GM21390 (cell line): Measurements from ENCODE around the gene ZNF778.
"Not testable (repeated sequence)": the region's sequence is repeated elsewhere in the genome, so short reads cannot be mapped to it uniquely, and the experiment has no call there.

ENCODE experiments used
- ATAC-seq: cut with Tn5 transposase; IDR thresholded peaks from one replicate; pipeline ENCODE4 v1.9.1; 2021; ENCODE audit not compliant: unreplicated experiment

Gene ZNF778

GRCh38 chr16:89210904-89211515 is 6.5 kb upstream of the ZNF778 start:
- no peak for ATAC-seq

DNA sequence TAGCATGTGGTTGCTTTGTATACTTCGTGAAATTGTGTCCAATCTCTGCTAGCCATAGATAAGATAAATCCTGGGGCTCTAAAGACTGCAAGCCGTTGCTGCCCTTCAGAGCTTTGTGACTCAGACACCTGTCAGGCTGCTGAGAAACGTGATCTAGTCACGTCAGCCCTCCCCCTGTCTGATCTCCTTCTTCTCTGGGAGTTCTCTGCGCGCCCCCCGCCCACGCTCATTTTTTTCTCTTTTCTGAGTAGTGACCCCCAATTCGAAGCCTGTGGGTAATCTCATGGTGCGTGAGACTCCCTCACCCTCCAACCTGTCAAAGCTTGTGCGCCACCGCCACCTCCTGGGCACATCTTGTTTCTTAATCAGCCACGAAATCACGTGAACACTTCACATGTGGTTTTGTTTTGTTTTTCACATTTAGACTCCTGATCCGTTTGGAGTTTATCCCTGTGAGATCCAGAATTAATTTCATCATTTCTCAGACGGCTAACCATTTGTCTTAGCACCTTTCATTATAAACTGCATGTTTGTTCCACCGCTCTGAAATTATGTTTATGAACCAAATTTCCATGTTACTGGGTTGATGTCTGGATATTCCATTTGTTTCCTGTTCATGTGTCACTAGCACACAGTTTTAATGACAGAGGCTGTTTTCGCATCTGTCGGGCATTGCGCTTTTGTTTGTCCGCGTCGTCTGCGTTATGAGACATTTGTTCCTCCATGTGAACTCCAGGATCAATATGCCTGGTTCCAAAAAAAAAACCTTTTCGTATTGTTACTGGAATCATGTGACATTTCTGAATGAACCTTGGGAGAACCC is 977 bp upstream of the ZNF778 start:
- no peak for ATAC-seq

DNA sequence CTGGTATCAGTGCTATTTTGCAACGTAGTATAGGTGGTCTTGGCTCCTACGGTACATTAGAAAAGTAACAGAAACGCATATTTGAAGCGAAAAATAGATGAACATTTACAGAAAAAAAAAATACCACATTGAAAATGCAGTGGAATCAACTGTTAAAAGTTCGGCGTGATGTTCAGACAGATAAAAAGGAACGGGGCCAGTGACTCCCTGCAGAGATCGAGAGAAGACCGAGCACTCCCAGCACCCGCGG is 440 bp upstream of the ZNF778 start:
- ATAC-seq, result no peak

GRCh38 chr16:89219365-89219764 is 1.9 kb downstream of the ZNF778 start:
- no peak for ATAC-seq

DNA sequence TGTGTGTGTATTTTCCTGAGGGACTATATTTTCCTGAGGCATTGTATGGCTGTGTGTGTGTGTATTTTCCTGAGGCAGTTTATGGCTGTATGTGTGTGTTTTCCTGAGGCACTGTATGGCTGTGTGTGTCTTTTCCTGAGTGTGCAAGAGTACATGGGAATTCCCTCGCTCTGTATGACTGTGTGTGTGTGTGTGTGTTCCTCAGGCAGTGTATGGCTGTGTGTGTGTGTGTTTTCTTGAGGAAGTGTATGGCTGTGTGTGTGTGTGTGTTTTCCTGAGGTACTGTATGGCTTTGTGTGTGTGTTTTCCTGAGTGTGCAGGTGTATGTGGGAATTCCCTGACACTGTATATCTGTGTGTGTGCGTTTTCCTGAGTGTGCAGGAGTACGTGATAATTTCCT is 4.1 kb downstream of the ZNF778 start:
- ATAC-seq, result no peak

DNA sequence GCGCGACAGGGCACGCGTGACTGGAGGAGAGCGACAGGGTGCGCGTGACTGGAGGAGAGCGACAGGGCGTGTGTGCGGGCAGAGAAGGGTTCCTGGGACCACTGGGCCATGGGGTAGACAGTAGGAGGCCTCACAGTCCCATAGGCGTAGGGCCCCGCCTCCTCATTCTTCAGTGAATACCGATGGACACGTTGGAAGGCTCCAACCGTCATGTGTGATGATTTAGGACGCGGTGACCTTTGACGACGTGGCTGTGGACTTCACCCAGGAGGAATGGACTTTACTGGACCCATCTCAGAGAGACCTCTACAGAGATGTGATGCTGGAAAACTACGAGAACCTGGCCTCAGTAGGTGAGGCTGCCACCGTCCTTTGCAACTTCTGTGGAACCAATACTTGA is 5.4 kb downstream of the ZNF778 start:
- ATAC-seq, result no peak

GRCh38 chr16:89224665-89225064 is 7.2 kb downstream of the ZNF778 start:
- ATAC-seq, result no peak

DNA sequence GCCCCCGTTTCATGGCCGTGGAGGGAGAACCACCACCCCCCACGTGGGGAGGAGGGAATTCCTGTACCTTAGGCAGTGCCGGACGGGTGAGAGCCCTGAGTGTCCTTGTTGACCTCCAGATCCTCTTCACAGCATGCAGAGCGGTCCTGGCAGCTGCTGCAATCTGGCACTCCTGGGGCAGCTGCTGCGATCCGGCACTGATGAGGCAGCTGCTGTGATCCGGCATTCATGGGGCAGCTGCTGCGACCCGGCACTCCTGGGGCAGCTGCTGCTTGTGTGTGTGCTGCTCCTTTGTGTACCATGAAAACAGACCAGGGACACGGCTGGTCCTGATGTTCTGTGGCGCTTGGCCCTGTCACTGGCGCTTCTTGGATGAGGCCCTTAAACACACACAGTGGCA is 12.8 kb downstream of the ZNF778 start:
- ATAC-seq, result no peak

- no peak for ATAC-seq
Observed at GRCh38 chr16:89232107-89232506, 14.6 kb downstream of the ZNF778 start.

- no peak for ATAC-seq
Observed at GRCh38 chr16:89233678-89234490, 16.4 kb downstream of the ZNF778 start.

DNA sequence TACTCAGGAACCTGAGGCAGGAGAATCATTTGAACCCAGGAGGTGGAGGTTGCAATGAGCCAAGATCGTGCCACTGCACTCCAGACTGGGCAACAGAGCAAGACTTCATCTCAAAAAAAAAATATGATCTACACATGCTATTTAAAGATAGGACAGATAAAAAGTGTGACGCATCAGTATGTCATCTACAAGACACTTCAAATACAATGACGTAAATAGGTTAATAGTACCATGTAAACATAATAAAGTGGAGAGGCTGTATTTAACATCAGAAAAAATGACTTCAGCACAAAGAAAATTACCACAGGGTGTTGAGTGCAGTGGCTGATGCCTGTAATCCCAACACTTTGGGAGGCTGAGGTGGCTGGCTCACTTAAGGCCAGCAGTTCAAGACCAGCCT is 20.2 kb downstream of the ZNF778 start:
- ATAC-seq, result no peak

DNA sequence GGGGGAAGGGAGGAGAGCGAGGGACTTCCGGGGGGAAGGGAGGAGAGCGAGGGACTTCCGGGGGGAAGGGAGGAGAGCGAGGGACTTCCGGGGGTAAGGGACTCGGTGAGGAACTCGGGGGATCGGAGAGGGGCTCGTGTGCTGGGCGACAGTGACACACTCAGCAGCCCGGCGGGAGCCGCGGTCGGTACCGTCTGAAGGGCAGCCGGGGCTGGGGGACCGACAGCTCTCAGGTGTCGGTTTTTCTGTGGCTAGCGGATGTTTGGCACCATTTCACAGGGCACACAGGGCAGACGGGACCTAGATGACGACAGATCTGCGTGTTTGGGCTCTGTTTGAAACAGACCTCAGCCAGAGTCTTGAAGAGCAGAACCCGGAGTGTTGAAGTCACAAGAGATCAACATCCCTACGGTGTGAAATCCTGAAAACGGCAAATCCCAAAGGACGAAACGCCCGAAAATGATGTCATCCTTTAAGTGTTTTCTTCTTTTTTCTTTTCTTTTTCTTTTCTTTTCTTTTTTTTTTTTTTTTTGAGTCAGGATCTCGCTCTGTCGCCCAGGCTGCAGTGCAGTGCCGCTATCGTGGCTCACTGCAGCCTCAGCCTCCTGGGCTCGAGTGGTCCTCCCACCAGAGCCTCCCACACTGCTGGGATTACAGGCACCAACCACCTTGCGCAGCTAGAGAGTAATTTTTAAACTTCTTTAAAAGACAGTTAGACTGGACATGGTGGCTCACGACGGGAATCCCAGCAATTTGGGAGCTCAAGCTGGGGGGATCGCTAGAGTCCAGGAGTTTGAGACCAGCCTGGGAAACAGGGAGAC is 23.9 kb downstream of the ZNF778 start:
- peak; percentile 52 for ATAC-seq

GRCh38 chr16:89242795-89243200 is 25.3 kb downstream of the ZNF778 start:
- ATAC-seq, result no peak

- ATAC-seq, result no peak
Observed at GRCh38 chr16:89243664-89244063, 26.2 kb downstream of the ZNF778 start.

DNA sequence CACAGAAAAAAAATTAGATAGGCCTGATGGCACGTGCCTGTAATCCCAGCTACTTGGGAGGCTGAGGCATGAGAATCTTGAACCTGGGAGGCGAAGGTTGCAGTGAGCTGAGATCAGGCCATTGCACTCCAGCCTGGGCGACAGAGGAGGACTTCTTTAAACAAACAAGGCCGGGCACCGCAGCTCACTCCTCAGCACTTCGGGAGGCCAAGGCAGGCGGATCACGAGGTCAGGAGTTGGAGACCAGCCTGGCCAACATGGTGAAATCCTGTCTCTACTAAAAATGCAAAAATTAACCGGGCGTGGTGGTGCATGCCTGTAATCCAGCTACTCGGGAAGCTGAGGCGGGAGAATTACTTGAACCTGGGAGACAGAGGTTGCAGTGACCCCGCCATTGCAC is 26.8 kb downstream of the ZNF778 start:
- not testable (repeated sequence) for ATAC-seq

DNA sequence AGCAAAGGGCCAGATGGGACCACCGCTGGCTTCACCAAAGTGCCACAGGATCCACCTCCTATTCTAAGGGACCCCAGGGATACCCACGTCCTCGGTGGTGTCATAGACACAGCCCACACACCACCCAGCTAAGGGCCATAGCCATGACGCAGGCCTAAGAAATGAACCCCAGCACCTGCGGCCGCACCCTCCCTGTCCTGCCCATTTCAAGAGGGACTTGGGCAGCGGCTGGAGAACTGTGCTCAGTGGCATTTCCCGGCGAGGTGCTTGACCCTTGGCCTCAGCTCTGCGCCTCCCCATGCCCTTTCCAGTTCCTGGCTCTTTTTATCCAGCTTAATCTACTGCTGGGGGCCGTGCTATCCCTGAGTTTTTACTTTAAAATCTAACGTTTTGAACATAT is 27.3 kb downstream of the ZNF778 start:
- ATAC-seq, result no peak

GRCh38 chr16:89246383-89246902 is 28.9 kb downstream of the ZNF778 start:
- ATAC-seq, result no peak

DNA sequence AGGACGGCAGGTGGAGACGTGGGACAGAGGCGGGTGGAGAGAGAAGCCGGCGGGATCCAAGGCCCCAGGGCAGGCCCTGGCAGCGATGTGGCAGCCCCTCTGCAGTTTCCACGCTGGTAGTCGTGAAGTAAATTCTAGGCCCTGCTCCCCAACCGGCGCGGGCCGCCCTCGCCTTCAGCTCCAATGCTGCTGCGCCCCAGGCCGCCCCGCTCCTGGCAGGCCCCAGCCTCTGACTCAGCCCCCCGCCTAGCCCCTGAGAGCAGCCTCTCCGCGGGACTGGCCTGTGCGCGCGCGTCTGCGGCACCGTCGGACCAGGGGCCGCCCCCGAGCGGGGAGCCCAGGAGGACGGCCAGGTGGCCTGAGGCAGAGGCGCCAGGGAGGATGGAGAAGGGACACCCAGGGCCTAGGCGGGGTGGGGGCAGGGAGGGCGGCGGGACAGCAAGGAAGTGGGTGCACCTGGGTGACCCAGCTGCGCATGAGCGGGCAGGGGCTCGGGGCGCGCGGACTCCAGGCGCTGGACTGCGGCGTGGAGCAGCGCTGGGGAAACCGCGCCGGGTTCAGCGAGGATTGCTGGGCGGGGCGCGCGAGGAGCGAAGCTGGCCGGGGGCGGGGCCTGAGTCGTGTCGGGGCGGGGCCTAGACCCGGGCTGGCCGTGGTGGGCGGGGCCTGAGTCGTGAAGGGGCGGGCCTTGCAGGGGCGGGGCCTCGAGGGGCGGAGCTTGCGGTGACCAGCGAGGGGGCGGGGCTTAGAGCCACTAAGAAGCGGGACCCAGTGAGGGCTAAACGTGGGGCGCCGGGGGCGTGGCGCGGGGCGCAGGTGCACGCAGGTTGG is 29.6 kb downstream of the ZNF778 start:
- ATAC-seq, result peak; percentile 61

DNA sequence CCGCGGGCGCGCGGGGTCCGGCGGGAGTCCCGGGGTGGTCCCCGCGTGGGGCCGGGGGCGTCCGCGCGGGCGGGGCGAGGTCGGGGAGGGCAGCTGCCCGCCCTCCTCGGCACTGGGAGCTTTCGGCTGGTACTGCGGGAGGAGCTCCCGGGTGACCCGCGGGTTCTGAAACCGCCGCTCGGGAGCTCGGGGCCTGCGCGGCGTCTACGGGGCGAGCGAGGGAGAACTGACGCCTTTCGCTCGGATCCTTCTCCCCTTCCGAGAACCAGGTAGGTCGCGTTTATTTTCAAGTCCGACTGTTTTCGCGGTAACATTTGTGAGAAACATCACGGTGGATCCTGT is 30.2 kb downstream of the ZNF778 start:
- ATAC-seq, result not testable (repeated sequence)
